HUES64 (cell line): ENCODE data around the gene HECTD4.

ENCODE experiments used
- H3K27ac ChIP-seq: 2 replicates; pipeline ENCODE4 v1.7.0; 2013; ENCODE audit warnings: low read depth, low read length, inconsistent platforms
- H3K27me3 ChIP-seq: 2 replicates; pipeline ENCODE4 v1.6.1; 2013; ENCODE audit warnings: mild to moderate bottlenecking, low read length; ENCODE audit not compliant: insufficient read depth
- H3K36me3 ChIP-seq: 2 replicates; pipeline ENCODE4 v1.6.1; 2013; ENCODE audit warnings: mild to moderate bottlenecking, low read length; ENCODE audit not compliant: insufficient read depth
- H3K4me1 ChIP-seq: 2 replicates; pipeline ENCODE4 v1.6.1; 2013; ENCODE audit warnings: mild to moderate bottlenecking, low read length, moderate library complexity; ENCODE audit not compliant: insufficient read depth
- H3K4me3 ChIP-seq: 2 replicates; pipeline ENCODE4 v1.5.1; 2013; ENCODE audit warnings: mild to moderate bottlenecking, low read length, moderate library complexity
- H3K9ac ChIP-seq: 2 replicates; pipeline ENCODE4 v1.6.1; 2013; ENCODE audit warnings: mild to moderate bottlenecking, low read depth, low read length
- H3K9me3 ChIP-seq: 2 replicates; pipeline ENCODE4 v1.6.1; 2013; ENCODE audit warnings: low read depth, low read length; ENCODE audit not compliant: insufficient read depth
- WGBS: fragments of 150-250, 120-280 bp; methylation state at CpG from one replicate; pipeline ENCODE4 v1.1.7; 2013; ENCODE audit warnings: missing lambda C conversion rate; 5-methylcytosine and 5-hydroxymethylcytosine counted together

HECTD4 gene

DNA sequence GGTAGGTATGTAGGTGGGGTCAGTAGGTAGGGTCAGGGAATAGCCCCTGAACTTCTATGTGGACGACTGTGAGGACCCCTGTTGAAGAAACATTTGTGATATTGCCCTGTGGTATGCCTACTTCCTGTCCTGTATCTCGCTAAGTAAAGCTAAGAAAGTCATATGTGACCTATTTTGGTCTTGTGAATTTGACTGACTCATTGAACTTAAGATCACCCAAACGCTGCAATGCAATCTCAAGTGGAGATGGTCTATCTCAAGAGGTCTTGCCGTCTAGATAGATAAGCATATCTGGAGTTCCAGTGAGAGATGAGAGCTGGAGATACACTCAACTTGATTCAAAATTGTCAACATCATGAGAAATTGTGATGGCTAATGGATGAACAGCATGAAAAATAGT is 183.1 kb downstream of the HECTD4 start:
- peaks cover 60% of the 10 kb centered on the region for H3K36me3 ChIP-seq
- no peaks in the 10 kb centered on the region for H3K9me3 ChIP-seq
- H3K4me1 ChIP-seq: no peaks in the 10 kb centered on the region
- H3K9ac ChIP-seq: no peak overlapping the region
- no peak overlapping the region for H3K4me3 ChIP-seq
- H3K27me3 ChIP-seq: no peaks in the 10 kb centered on the region
- 93% methylated on average over 4 of the region's 4 CpGs for WGBS
- H3K27ac ChIP-seq: no peak overlapping the region

DNA sequence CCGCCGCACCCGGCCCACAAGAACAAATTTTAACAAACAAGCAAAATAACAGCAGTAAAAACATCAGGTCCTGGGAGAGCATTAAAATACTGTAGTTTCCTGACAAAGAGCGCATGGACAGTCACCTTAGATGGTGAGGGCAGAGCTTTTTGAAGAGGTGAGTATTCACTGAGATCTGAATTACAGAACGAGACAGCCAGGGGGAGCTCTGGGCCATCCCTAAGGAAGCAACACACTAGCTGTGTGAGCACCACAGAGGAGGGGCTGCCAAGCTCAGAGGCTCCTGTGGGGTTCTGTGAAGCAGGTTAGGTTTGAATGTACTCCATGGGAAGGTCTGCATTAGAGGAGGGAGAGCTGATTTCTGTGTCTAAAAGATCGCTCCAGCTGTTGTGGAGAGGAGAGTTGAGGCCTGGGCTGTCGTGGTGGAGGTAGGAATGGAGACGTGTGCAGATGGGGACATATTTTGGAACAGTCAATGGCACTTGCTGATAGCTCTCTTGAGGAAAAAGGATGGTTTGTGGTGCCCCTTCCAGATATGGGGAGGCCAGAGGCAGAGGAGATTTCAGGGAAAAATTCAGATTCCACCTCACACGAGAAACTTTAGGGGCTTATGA is 184.0 kb downstream of the HECTD4 start:
- WGBS: 81% methylated on average over 9 of the region's 9 CpGs
- H3K36me3 ChIP-seq: peaks cover 66% of the 10 kb centered on the region
- no peak overlapping the region for H3K4me3 ChIP-seq
- no peak overlapping the region for H3K27ac ChIP-seq
- no peaks in the 10 kb centered on the region for H3K27me3 ChIP-seq
- no peaks in the 10 kb centered on the region for H3K9me3 ChIP-seq
- no peaks in the 10 kb centered on the region for H3K4me1 ChIP-seq
- no peak overlapping the region for H3K9ac ChIP-seq

DNA sequence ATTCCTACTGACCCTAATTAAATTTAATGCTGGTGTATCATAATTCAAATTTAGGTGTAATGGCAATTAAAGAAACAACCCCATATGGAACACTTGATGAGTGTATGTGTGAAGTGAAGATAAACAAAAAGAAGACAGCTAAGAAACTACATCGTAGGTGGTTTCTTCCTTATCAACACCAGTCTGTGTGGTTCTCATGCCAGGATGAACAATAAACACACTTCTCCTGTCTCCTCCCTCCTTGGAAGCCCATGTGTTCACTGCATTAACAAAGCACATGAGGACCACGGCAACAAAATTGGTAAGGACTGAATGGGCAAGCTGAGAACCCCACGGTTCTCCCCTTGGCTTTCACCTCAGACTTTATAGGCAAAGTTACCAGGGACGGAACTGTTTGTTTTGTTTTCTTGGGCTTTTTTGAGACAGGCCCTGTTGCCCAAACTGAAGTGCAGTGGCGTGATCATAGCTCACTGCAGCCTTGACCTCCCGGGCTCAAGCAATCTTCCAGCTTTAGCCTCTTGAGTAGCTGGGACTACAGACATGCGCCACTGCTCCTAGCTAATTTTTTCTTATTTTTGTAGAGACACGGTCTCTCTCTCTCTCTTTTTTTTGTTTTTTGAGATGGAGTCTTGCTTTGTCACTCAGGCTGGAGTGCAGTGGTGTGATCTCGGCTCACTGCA is 185.9 kb downstream of the HECTD4 start:
- Histone ChIP-seq H3K4me1 (no peaks in the 10 kb centered on the region), H3K9ac (no peak overlapping the region), H3K36me3 (peaks cover 71% of the 10 kb centered on the region), H3K27ac (no peak overlapping the region), H3K27me3 (no peaks in the 10 kb centered on the region), H3K4me3 (no peak overlapping the region), H3K9me3 (no peaks in the 10 kb centered on the region)
- 96% methylated on average over 9 of the region's 9 CpGs for WGBS

DNA sequence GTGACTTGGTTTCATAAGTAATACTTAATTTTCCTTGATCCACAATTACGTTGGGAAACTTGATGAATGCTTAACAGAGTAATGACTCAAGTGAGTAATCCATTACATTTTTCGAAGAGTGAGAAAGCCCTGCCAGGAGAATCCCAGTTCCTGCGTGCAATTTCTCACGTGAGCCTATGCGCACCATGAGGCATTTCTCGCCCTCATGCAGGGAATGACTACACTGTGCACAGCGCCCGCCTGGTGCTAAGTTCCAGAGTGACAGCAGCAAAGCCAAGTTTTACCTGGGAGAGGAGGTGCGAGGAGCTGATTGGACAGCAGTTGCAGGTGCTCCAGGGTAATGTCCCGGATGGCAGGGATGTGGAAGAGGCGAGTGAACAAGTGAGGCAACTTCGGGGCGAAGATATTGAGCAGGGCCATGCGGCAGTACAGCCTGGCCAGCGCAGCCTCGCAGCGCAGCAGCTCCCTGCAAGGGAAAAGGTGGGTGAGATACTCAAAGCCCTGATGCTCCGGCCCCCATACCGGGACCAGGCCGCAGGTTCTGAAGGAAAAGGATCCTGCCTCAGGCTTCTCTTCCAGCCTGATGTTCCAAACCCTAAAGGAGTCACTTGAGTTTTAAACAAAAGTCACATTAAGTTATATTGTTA is 187.5 kb downstream of the HECTD4 start:
- no peaks in the 10 kb centered on the region for H3K4me1 ChIP-seq
- H3K9me3 ChIP-seq: no peaks in the 10 kb centered on the region
- no peak overlapping the region for H3K4me3 ChIP-seq
- no peak overlapping the region for H3K9ac ChIP-seq
- H3K27me3 ChIP-seq: no peaks in the 10 kb centered on the region
- 96% methylated on average over 20 of the region's 20 CpGs for WGBS
- peaks cover 71% of the 10 kb centered on the region for H3K36me3 ChIP-seq
- no peak overlapping the region for H3K27ac ChIP-seq

- WGBS: 96% methylated on average over 12 of the region's 13 CpGs
- H3K27ac ChIP-seq: no peak overlapping the region
- H3K4me1 ChIP-seq: no peaks in the 10 kb centered on the region
- no peak overlapping the region for H3K9ac ChIP-seq
- no peaks in the 10 kb centered on the region for H3K27me3 ChIP-seq
- H3K4me3 ChIP-seq: no peak overlapping the region
- H3K9me3 ChIP-seq: no peaks in the 10 kb centered on the region
- peaks cover 62% of the 10 kb centered on the region for H3K36me3 ChIP-seq
Measured at GRCh38 chr12:112192475-112192874, 189.8 kb downstream of the HECTD4 start.

- H3K27ac ChIP-seq: no peak overlapping the region
- no peak overlapping the region for H3K4me3 ChIP-seq
Measured at GRCh38 chr12:112191840-112192321, 190.3 kb downstream of the HECTD4 start.

GRCh38 chr12:112191201-112191600 is 191.0 kb downstream of the HECTD4 start:
- no peak overlapping the region for H3K27ac ChIP-seq
- 88% methylated on average over 2 of the region's 2 CpGs for WGBS
- no peaks in the 10 kb centered on the region for H3K4me1 ChIP-seq
- H3K9me3 ChIP-seq: no peaks in the 10 kb centered on the region
- H3K36me3 ChIP-seq: peaks cover 60% of the 10 kb centered on the region
- no peak overlapping the region for H3K4me3 ChIP-seq
- H3K9ac ChIP-seq: no peak overlapping the region
- no peaks in the 10 kb centered on the region for H3K27me3 ChIP-seq

More at GRCh38 chr12:112191840-112192321, 190.3 kb downstream of the HECTD4 start:
- 94% methylated on average over 4 of the region's 4 CpGs for WGBS
- H3K27me3 ChIP-seq: no peaks in the 10 kb centered on the region
- no peak overlapping the region for H3K9ac ChIP-seq
- H3K4me1 ChIP-seq: no peaks in the 10 kb centered on the region
- H3K36me3 ChIP-seq: peaks cover 60% of the 10 kb centered on the region
- H3K9me3 ChIP-seq: no peaks in the 10 kb centered on the region

DNA sequence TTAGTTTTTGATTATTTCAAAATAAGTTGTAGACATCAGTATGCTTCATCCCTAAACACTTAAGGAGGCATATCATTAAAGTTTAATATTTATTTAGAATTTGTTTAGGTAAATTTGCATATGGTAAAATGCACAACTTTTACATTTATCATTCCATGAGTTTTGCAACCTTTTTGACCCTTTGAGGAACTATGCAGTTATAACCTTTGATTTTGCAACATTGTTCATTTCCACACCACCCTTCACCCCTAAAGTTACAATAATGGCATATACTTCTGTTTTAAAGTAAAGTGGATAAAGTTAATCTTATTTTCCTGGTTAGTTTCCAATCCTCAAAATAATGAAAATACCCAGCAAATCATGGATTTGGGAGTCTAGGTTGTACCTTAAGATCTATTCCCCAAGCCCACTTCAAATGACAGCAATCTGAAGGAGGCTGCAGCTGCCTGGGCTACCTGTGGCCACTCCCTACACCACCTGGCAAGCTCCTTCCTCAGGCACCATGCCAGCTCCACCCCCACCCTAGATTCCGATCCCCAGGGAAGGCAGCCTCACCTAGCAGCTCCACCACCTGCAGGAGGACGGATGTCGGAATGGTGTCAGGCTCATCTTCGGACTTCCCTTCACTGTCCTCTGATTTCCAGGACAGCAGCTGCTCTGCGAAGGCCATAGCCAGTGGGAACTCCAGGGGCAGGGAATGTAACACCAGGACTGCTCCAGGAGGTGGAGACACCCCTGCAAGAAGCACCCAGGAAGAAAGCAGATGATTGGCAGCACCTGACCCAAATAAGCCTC is 191.8 kb downstream of the HECTD4 start:
- Histone ChIP-seq H3K27ac (no peak overlapping the region), H3K9ac (no peak overlapping the region), H3K9me3 (no peaks in the 10 kb centered on the region), H3K4me3 (no peak overlapping the region), H3K36me3 (peaks cover 53% of the 10 kb centered on the region), H3K27me3 (no peaks in the 10 kb centered on the region), H3K4me1 (no peaks in the 10 kb centered on the region)
- 96% methylated on average over 5 of the region's 5 CpGs for WGBS

- Histone ChIP-seq H3K27me3 (no peaks in the 10 kb centered on the region), H3K4me1 (peaks cover 7% of the 10 kb centered on the region), H3K36me3 (peaks cover 41% of the 10 kb centered on the region), H3K4me3 (no peak overlapping the region), H3K9me3 (no peaks in the 10 kb centered on the region), H3K9ac (no peak overlapping the region), H3K27ac (no peak overlapping the region)
- WGBS: 94% methylated on average over 9 of the region's 9 CpGs
Measured at GRCh38 chr12:112188130-112188830, 194.0 kb downstream of the HECTD4 start.

- H3K27me3 ChIP-seq: no peaks in the 10 kb centered on the region
- peaks cover 23% of the 10 kb centered on the region for H3K36me3 ChIP-seq
- no peak overlapping the region for H3K27ac ChIP-seq
- no peak overlapping the region for H3K9ac ChIP-seq
- H3K4me1 ChIP-seq: peaks cover 18% of the 10 kb centered on the region
- no peaks in the 10 kb centered on the region for H3K9me3 ChIP-seq
- WGBS: 95% methylated on average over 26 of the region's 26 CpGs
- H3K4me3 ChIP-seq: no peak overlapping the region
Measured at GRCh38 chr12:112185093-112185923, 196.9 kb downstream of the HECTD4 start.
